ENCODE measurements around the gene CHRD.
A peak's percentile ranks its signal among the peaks of the same experiment; 100 is the strongest.
"Not testable (repeated sequence)": the region's sequence is repeated elsewhere in the genome, so short reads cannot be mapped to it uniquely, and the experiment has no call there.

Gene CHRD

GRCh38 chr3:184409946-184410500 lies 30.2 kb downstream of the CHRD start:
- TF ChIP-seq JUND (IDR thresholded peaks at IDR 0.05; ENCODE audit: low read depth): no peak
- DNase-seq (ENCODE audit: low read depth in 1 of 2, low spot score in 1 of 2): no peak
- in situ Hi-C loops (cut with HindIII; ENCODE audit: low pct_unique_long_range_greater_than_20kb, low sequenced_read_pairs): no loop called here

GRCh38 chr3:184414418-184415202 lies 34.8 kb downstream of the CHRD start:
- no peak for DNase-seq (ENCODE audit: low read depth in 1 of 2, low spot score in 1 of 2)
- TF ChIP-seq JUND (IDR thresholded peaks at IDR 0.05; ENCODE audit: low read depth): no peak
- in situ Hi-C loops (cut with HindIII; ENCODE audit: low pct_unique_long_range_greater_than_20kb, low sequenced_read_pairs): no loop called here

DNA sequence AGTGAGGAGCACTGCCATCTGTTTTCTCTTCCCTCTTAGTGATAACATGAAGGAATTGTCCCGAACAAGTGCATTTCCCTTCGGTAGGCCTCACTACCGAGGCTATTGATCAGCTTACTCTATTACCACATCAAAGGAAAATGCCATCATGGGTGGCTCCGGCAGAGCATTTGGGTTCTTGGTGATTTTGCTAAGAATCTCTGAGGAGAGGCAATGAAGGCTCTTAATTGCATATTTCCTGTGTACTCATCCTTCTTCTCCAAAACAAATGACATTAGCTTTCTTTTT lies 35.3 kb downstream of the CHRD start:
- no peak for TF ChIP-seq JUND (IDR thresholded peaks at IDR 0.05; ENCODE audit: low read depth)
- in situ Hi-C loops (cut with HindIII; ENCODE audit: low pct_unique_long_range_greater_than_20kb, low sequenced_read_pairs): no loop called here
- DNase-seq (ENCODE audit: low read depth in 1 of 2, low spot score in 1 of 2): no peak

DNA sequence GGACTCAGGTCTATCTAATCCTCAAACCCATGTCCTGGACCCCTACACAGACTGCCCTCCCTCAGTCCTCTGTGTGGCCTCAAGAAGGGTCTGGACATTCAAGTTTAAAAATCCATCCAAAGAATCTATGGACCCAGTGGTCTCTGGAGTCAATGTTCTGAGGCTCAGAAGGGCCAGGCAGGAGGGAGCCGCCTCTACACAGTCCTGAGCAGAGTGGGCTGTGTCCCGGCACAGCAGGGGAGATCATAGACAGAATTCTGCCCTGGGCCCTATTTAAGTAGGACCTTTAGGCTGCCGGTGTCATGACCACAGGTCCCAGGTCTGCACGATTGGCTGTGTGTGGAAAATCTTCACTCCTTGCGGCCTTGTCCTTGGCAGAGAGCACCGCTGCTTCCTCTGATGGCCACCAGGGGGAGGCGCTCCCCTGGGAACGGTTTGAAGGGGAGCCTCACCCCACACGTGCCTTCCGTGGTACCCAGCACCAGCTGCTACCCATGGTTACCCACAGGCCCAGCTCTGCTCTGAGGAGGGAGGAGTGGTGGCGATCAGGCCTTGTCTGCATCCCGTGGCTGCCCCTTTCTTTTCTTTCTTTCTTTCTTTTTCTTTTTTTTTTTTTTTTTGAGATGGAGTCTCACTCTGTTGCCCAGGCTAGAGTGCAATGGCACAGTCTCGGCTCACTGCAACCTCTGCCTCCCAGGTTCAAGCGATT lies 37.9 kb downstream of the CHRD start:
- in situ Hi-C loops (cut with HindIII; ENCODE audit: low pct_unique_long_range_greater_than_20kb, low sequenced_read_pairs): no loop called here
- no peak for TF ChIP-seq JUND (IDR thresholded peaks at IDR 0.05; ENCODE audit: low read depth)
- DNase-seq (ENCODE audit: low read depth in 1 of 2, low spot score in 1 of 2): peak; percentile 78 to 88

DNA sequence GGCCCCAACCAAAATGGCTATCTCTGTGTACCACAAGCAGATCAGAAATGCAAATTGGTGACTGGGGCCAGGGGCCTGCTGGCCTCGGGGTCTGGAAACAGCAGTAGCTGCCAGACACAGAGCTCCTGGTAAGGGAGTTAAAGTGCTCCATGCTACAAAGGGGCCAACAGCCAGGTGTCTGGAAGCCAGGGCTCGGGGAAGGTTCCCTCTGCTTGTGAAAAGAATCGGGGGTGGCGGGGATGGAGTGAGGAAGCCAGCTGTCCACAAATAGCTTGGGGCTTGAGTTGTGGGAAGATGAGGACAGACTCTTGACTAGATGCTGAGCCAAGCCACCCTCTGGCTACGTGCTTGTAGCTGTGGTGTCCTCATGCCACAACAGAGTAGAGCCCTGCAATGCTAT lies 39.3 kb downstream of the CHRD start:
- in situ Hi-C loops (cut with HindIII; ENCODE audit: low pct_unique_long_range_greater_than_20kb, low sequenced_read_pairs): no loop called here
- no peak for DNase-seq (ENCODE audit: low read depth in 1 of 2, low spot score in 1 of 2)
- no peak for TF ChIP-seq JUND (IDR thresholded peaks at IDR 0.05; ENCODE audit: low read depth)

DNA sequence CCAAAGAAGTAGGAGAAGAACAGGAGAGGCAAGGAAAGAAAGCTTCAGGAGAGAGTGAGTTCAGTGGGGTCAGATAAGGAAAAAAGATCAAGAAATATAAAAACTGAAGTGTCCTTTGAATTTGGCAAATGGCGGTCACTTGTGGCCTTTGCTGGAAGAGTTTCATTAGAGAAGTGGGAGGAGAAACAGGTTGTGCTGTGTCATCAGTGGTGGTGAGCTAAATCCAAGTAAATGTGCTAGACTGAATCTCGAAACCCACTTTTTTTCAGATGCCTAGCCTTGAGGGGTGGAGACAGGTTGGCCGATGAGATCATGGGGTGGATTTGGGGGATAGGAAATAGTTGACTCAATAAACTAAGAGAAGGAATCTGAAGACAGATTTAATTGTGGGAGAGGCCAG lies 43.7 kb downstream of the CHRD start:
- in situ Hi-C loops (cut with HindIII; ENCODE audit: low pct_unique_long_range_greater_than_20kb, low sequenced_read_pairs): no loop called here
- no peak for DNase-seq (ENCODE audit: low read depth in 1 of 2, low spot score in 1 of 2)
- no peak for TF ChIP-seq JUND (IDR thresholded peaks at IDR 0.05; ENCODE audit: low read depth)

DNA sequence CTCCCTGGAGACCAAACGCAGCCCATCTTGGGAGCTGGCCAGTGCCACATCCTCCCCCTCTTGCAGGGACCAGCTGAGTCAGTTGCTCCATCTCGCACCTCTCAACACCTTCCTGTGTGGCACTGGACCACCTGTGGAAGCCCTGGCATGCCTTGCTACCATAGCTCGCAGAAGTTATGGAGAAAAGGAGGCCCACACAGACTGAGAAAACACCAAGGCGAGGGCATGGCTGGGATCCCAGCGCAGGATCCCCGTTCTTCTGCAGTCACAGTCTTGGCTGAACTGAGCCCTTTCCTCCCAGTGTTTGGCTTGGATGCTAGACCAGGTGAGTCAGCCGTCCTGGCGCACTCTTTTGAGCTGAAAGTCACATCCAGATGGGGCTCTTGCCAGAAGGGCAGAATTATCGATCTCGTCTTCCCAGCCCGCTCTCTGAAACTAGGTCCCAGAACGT lies 46.9 kb downstream of the CHRD start:
- no peak for DNase-seq (ENCODE audit: low read depth in 1 of 2, low spot score in 1 of 2)
- in situ Hi-C loops (cut with HindIII; ENCODE audit: low pct_unique_long_range_greater_than_20kb, low sequenced_read_pairs): no loop called here
- no peak for TF ChIP-seq JUND (IDR thresholded peaks at IDR 0.05; ENCODE audit: low read depth)

- DNase-seq (ENCODE audit: low read depth in 1 of 2, low spot score in 1 of 2): no peak
- in situ Hi-C loops (cut with HindIII; ENCODE audit: low pct_unique_long_range_greater_than_20kb, low sequenced_read_pairs): no loop called here
- TF ChIP-seq JUND (IDR thresholded peaks at IDR 0.05; ENCODE audit: low read depth): no peak
These were observed 48.8 kb downstream of the CHRD start for GRCh38 chr3:184428561-184429175.

DNA sequence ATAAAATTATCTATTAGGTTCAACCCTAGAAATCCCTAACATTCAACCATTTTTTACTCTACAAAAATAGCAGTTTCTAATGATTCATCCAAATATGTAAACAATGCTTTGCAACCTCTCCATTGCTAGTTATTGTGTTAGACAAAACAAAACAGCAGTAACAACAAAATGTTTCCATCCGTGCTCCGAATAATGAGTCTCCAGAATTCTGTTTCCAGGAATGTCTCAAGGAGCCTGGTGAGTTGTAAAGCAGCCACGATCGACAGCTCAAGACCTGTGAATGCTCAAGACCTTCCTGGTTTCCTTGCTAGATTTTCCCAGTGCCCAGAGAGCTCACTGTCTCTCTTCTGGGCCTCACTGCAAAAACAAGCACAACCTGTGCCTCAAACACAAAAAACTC lies 49.9 kb downstream of the CHRD start:
- no peak for TF ChIP-seq JUND (IDR thresholded peaks at IDR 0.05; ENCODE audit: low read depth)
- no peak for DNase-seq (ENCODE audit: low read depth in 1 of 2, low spot score in 1 of 2)
- in situ Hi-C loops (cut with HindIII; ENCODE audit: low pct_unique_long_range_greater_than_20kb, low sequenced_read_pairs): no loop called here

DNA sequence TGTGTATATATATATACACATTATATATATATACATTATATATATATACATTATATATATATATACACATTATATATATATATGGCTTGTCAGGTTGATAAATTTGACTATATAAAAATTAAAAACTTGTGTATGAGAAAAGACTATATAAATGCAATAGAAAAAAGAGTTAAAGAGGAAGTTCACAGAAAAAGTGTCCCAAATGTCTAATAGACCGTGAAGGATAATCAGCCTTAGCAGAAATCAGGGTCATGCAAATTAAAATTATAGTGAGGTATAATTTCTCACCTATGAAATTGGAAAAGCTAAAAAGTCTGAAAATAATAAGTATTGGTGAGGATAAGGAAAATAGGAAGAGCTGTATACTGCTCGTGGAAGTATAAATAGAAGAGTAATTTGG lies 51.1 kb downstream of the CHRD start:
- no peak for DNase-seq (ENCODE audit: low read depth in 1 of 2, low spot score in 1 of 2)
- no peak for TF ChIP-seq JUND (IDR thresholded peaks at IDR 0.05; ENCODE audit: low read depth)
- in situ Hi-C loops (cut with HindIII; ENCODE audit: low pct_unique_long_range_greater_than_20kb, low sequenced_read_pairs): no loop called here

- in situ Hi-C loops (cut with HindIII; ENCODE audit: low pct_unique_long_range_greater_than_20kb, low sequenced_read_pairs); DNase-seq (ENCODE audit: low read depth in 1 of 2, low spot score in 1 of 2): not testable (repeated sequence)
These were observed 53.3 kb downstream of the CHRD start for GRCh38 chr3:184433178-184433577.

- in situ Hi-C loops (cut with HindIII; ENCODE audit: low pct_unique_long_range_greater_than_20kb, low sequenced_read_pairs): no loop called here
- TF ChIP-seq JUND (IDR thresholded peaks at IDR 0.05; ENCODE audit: low read depth): no peak
- DNase-seq (ENCODE audit: low read depth in 1 of 2, low spot score in 1 of 2): no peak
These were observed 59.2 kb downstream of the CHRD start for GRCh38 chr3:184439096-184439495.

All from T47D (cell line).